ENCODE results near the gene PSMA7.
A peak's percentile ranks its signal among the peaks of the same experiment; 100 is the strongest.

PSMA7 gene

DNA sequence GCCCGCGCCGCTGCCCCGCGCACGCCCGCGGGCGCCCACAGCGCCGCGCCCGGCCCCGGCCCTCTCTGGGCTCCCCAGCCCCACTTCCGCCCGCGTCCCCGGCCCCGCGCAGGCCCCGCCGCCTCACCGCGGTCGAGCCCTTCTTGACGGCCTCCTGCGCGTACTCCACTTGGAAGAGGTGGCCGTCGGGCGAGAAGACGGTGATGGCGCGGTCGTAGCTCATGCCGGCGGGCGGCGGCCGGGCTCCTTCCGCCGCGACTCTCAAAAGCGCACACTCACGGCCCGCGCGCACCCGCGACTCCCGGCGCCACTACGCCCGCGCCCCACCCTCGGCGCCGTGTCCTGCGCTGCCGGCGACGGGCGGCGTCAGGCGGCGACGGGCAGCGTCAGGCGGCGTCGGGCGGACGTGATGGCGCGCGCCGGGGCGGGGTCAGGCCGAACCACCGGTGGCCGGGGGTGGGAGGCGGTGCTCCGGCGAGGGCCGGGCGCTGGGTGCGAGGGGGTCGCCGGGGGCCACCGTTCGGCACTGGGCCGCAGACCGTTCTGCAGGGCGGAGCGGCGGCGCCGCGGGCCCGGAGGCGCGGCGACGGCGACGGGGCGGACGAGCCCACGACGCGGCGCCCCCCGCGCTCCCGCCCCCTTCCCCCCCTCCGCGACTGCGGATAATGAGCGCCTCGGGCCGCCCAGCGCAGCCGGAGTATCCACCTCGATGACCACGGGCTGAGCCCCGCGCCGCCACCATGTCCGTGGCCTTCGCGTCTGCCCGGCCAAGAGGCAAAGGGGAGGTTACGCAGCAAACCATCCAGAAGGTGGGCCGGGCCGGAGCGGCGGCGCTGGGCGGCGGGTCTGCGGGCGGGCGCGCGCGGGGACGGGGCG, at the start of gene PSMA7, which contains the start of gene SS18L1:
Gene PSMA7 (minus strand): TSS at position 314 of the 876 bp plus-strand sequence. CDS start 91 bp downstream, at position 223.
Gene SS18L1 (plus strand): TSS at position 689 of the 876 bp plus-strand sequence. CDS start 52 bp downstream, at position 741.
- Mint-ChIP-seq H3K4me1 (ENCODE audit: low read depth) (peaks cover 58% of the 10 kb centered on the region), H3K36me3 (ENCODE audit: low read depth) (peaks cover 56% of the 10 kb centered on the region), H3K27ac (peak within 1 kb of the TSS; percentile 88), H3K4me3 (peak within 1 kb of the TSS; percentile 86), H3K27me3 (no peaks in the 10 kb centered on the region), H3K9me3 (no peaks in the 10 kb centered on the region)
- intact Hi-C loops (cut with micrococcal nuclease) = loop anchor here (2.0 kb wide), 1 partner anchor 39 kb away; the partner anchor contains the start of gene MTG2

DNA sequence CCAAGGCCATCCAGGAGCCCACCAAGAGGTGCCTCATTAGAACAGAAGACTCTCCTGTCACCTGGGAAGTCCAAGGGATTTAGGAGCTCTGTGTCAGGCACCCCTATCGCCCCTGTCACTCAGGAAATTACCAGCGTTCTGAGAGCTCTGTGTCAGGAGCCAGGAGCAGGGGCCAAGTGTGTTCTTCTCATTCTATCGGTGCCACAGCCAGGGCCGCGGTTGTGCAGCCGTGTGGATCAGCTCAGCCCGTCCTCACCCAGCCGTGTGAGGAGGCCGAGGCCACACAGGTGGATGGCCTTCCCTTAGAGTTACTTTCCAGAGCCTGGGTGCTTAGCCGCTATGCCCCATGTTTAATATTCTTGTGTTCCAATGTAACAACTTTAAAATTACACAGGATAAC, 49.4 kb upstream of the PSMA7 start:
- peaks cover 83% of the 10 kb centered on the region for H3K36me3 Mint-ChIP-seq (ENCODE audit: low read depth)
- no peaks in the 10 kb centered on the region for H3K27me3 Mint-ChIP-seq
- peaks cover 8% of the 10 kb centered on the region for H3K4me1 Mint-ChIP-seq (ENCODE audit: low read depth)
- intact Hi-C loops (cut with micrococcal nuclease) = no loop called here
- no peaks in the 10 kb centered on the region for H3K9me3 Mint-ChIP-seq
- no peak overlapping the region for H3K27ac Mint-ChIP-seq
- no peak overlapping the region for H3K4me3 Mint-ChIP-seq

DNA sequence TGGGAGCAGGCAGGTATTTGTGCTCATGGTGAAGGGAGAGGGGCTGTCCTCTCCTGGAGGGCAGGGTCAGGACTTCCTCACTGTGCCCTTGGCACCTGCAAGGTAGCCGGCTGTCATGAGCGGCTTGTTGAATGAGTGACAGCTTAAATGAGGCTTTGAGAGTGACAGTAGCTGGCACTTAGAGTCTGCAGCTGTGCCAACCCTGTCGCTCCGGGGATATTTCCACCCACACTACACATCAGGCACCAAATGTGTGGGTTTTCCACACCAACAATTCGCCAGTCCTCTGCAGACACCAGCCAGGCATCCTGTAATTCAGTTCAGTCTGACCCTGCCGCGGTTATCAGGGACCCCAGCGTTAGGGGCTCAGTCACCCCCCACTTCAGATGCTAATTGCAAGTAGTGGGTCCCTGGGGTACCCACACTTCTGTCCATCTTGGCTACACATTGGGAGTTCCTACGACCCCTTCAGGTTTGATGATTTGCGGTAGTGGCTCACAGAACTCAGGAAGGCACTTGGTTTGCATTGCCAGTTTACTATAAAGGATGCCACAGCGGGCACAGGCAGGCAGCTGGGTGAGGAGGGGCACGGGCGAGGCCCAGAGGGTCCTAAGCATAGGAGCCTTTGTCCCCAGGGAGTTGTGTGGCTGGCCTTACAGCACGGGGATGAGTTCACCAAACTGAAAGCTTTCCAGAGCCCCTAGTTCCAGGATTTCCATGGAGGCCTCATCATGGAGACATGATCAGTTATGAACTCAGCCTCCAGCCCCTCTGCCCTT, 48.8 kb upstream of the PSMA7 start:
- Mint-ChIP-seq H3K36me3 (ENCODE audit: low read depth) (peaks cover 77% of the 10 kb centered on the region), H3K4me1 (ENCODE audit: low read depth) (peaks cover 14% of the 10 kb centered on the region), H3K9me3 (no peaks in the 10 kb centered on the region), H3K4me3 (no peak overlapping the region), H3K27me3 (no peaks in the 10 kb centered on the region), H3K27ac (no peak overlapping the region)
- intact Hi-C loops (cut with micrococcal nuclease) = no loop called here

DNA sequence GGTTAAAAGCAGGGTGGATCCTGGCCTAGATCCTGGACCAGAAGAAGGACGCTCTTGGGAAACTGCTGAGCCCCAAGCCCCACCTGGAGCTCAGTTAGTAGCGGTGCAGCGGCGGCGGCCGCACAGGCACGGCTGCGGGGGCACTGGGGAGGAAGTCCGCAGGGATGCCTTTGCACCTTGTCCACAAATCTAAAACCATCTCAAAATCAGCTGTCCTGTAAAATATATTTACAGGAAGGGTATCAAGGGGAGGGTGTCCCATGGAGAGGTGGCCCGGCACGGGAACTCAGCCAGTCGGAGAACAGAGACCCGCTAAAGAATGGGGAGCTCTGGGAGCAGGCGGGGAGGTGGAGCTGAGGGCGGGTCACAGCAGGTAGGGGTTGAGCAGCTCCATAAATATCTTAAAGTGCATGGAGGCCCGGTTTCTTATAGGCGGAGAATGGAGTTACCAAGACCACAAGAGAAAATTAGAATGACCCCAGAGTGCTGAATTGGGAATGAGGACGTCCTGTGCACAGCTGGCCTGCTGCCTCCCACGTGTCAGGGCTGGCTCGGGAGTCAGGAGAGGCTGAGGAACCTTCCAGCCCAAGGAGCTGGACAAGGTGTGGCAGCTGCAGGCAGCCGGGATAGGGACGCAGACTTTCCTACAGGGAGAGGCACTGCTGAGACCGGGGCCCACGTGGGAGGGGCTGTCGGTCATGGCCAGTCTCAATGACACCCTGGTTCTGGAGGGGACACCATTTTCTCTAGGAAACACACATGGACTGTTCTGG, 47.6 kb upstream of the PSMA7 start:
- H3K4me3 Mint-ChIP-seq = no peak overlapping the region

GRCh38 chr20:62186887-62187866, 44.0 kb upstream of the PSMA7 start:
- intact Hi-C loops (cut with micrococcal nuclease) = loop anchor here (10.0 kb wide), 1 partner anchor 1028 kb away; the partner anchor contains the start of gene YTHDF1
- Mint-ChIP-seq H3K9me3 (no peaks in the 10 kb centered on the region), H3K4me1 (ENCODE audit: low read depth) (peaks cover 51% of the 10 kb centered on the region), H3K4me3 (no peak overlapping the region), H3K27ac (peak overlapping the region; percentile 67), H3K36me3 (ENCODE audit: low read depth) (peaks cover 44% of the 10 kb centered on the region), H3K27me3 (no peaks in the 10 kb centered on the region)

More for the DNA sequence above, 47.6 kb upstream of the PSMA7 start:
- Mint-ChIP-seq H3K27ac (no peak overlapping the region), H3K27me3 (no peaks in the 10 kb centered on the region), H3K9me3 (no peaks in the 10 kb centered on the region), H3K4me1 (ENCODE audit: low read depth) (peaks cover 25% of the 10 kb centered on the region), H3K36me3 (ENCODE audit: low read depth) (peaks cover 67% of the 10 kb centered on the region)
- intact Hi-C loops (cut with micrococcal nuclease) = no loop called here

DNA sequence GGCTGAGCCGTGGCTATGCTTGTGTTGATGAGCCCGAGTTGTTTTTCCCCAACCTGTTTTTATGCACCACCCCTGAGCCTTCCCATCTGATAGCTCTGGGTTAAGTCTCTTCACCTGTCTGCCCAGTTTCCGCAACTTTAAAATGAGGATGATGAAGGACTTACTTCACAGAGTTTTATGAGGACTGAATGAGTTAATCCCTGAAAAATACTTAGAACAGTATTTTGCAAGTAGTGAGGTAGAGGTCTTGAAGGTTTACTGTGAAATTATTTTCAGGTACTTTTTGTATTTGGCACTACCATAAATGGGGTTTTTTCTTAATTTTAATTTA, 42.9 kb upstream of the PSMA7 start:
- intact Hi-C loops (cut with micrococcal nuclease) = loop anchor here (10.0 kb wide), 1 partner anchor 1029 kb away; the partner anchor contains the start of gene YTHDF1
- H3K4me1 Mint-ChIP-seq (ENCODE audit: low read depth) = peaks cover 51% of the 10 kb centered on the region
- H3K36me3 Mint-ChIP-seq (ENCODE audit: low read depth) = peaks cover 33% of the 10 kb centered on the region
- no peaks in the 10 kb centered on the region for H3K9me3 Mint-ChIP-seq
- peak overlapping the region; percentile 67 for H3K27ac Mint-ChIP-seq
- H3K4me3 Mint-ChIP-seq = no peak overlapping the region
- H3K27me3 Mint-ChIP-seq = no peaks in the 10 kb centered on the region

DNA sequence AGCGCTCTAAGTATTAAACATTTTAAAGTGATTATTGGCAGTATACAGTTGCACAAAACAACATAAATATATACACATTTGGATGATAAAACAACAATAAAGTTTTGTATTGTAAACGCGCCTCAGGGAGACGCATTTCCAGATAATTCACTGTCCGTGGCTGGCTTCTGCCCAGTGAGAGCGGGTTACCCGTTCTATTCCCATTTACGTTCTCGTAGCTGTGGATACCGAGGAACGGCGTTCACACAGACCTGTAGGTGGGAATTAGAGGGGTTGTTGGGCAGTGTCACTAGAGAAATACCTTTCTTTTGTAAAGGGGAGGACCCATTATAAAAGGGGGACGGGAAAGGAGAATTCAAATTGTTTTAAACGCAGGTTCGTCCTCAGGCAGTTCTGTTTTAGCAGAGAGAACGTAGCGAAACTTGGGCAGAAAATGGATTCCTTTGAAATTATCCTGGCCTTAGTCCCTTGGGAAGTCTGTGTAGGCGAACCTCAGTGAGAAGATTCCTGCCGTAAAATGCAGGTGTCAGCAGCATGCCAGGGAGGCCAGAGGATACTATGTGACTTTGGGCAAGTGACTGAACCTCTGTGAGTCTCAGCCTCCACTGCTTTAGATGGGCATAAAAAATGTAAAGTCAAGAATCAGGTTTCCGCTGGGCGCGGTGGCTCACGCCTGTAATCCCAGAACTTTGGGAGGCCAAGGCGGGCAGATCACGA, 40.4 kb upstream of the PSMA7 start:
- peaks cover 22% of the 10 kb centered on the region for H3K36me3 Mint-ChIP-seq (ENCODE audit: low read depth)
- H3K27me3 Mint-ChIP-seq = no peaks in the 10 kb centered on the region
- peak overlapping the region; percentile 87 for H3K4me3 Mint-ChIP-seq
- peak overlapping the region; percentile 94 for H3K27ac Mint-ChIP-seq
- H3K4me1 Mint-ChIP-seq (ENCODE audit: low read depth) = peaks cover 51% of the 10 kb centered on the region
- no peaks in the 10 kb centered on the region for H3K9me3 Mint-ChIP-seq
- intact Hi-C loops (cut with micrococcal nuclease) = loop anchor here (2.0 to 10.0 kb wide), 4 partner anchors 41 to 1031 kb away; partner anchors contain the start of genes ADRM1, OSBPL2, PSMA7 and SS18L1

DNA sequence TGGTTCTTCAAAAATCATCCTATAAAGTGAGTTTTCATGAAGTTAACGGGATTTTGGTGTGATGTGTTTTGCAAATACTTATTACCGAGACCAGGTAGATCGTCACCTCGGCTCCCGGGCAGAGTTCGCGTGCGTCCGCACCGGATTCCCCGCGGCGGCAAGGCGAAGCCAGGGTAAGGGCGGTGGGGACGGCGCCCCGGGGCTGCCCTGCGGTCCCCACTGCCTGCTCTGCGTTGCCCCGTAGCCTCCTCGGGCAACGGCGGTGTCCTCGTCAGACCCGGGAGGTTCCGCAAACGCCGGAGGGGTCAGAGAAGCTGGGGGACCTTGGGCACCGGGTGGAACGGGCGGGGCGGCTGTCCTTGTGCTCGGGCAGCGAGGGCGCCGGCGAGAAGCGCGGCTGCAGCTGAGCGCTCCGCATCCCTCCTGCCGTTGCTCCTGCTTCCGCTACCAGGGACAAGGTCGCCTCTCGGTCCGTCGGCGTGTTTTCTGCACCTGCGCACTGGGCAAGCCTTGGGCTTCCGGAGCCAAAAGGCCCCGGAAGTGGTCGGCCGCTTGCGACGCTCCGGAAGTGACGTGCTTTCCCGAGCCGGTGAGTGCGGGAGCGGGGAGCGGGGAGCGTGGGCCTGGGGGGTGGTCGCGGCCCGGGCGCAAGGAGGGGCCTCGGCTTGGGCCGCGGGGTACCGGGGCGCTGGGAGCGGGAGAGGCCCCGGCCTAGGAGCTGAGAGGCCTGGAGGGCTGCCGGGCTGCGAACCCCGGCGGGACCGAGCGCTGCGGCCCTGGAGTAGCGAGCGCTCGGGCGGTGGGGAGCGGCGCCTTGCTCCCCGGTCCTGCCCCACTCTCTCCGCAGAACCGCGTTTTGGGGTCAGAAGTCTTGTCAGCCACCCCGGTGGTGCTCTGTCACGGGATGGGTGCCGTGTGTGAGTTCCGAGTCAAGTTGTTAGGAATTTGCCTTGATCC, 39.6 kb upstream of the PSMA7 start, which contains the start of gene MTG2:
Gene MTG2 (plus strand): TSS at position 560 of the 957 bp plus-strand sequence. CDS start 10,393 bp downstream, outside the sequence.
- Mint-ChIP-seq H3K36me3 (ENCODE audit: low read depth) (peaks cover 22% of the 10 kb centered on the region), H3K4me1 (ENCODE audit: low read depth) (peaks cover 44% of the 10 kb centered on the region)
- intact Hi-C loops (cut with micrococcal nuclease) = loop anchor here (2.0 to 10.0 kb wide), 4 partner anchors 40 to 1032 kb away; partner anchors contain the start of genes ADRM1, OSBPL2, PSMA7 and SS18L1

GRCh38 chr20:62181808-62182207, 38.6 kb upstream of the PSMA7 start:
- Mint-ChIP-seq H3K4me1 (ENCODE audit: low read depth) (peaks cover 35% of the 10 kb centered on the region), H3K27ac (peak overlapping the region; percentile 94)

More for the DNA sequence above, 39.6 kb upstream of the PSMA7 start, which contains the start of gene MTG2:
- no peaks in the 10 kb centered on the region for H3K9me3 Mint-ChIP-seq
- peak within 1 kb of the TSS; percentile 87 for H3K4me3 Mint-ChIP-seq
- H3K27me3 Mint-ChIP-seq = no peaks in the 10 kb centered on the region
- peak within 1 kb of the TSS; percentile 94 for H3K27ac Mint-ChIP-seq

DNA sequence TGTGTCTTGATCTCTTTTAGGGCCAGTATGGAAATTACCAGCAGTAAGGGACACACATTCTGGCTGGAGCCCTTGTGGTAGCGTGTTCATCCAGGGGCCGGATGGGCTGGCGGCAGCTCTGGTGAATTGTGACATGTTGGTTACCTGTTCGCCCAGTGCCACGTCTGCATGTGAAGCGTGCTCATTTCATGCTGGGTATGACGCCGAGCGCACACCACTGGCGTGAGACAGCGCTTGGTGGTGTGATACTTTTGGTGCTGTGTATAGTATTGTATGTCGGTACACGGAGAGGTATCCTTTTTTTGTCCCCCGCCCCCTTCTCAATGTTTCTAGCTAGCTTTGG, 35.9 kb upstream of the PSMA7 start:
- Mint-ChIP-seq H3K36me3 (ENCODE audit: low read depth) (peaks cover 51% of the 10 kb centered on the region), H3K9me3 (no peaks in the 10 kb centered on the region), H3K4me1 (ENCODE audit: low read depth) (peaks cover 9% of the 10 kb centered on the region), H3K4me3 (no peak overlapping the region), H3K27me3 (no peaks in the 10 kb centered on the region), H3K27ac (no peak overlapping the region)
- intact Hi-C loops (cut with micrococcal nuclease) = no loop called here

More at GRCh38 chr20:62181808-62182207, 38.6 kb upstream of the PSMA7 start:
- intact Hi-C loops (cut with micrococcal nuclease) = loop anchor here (2.0 to 10.0 kb wide), 4 partner anchors 39 to 1033 kb away; partner anchors contain the start of genes ADRM1, OSBPL2, PSMA7 and SS18L1
- H3K4me3 Mint-ChIP-seq = peak overlapping the region; percentile 87
- peaks cover 24% of the 10 kb centered on the region for H3K36me3 Mint-ChIP-seq (ENCODE audit: low read depth)
- no peaks in the 10 kb centered on the region for H3K9me3 Mint-ChIP-seq
- H3K27me3 Mint-ChIP-seq = no peaks in the 10 kb centered on the region
